Measurements from ENCODE around the gene CALD1.

CALD1 gene

GRCh38 chr7:134829380-134829986 is 50.0 kb downstream of the CALD1 start:
- DNase-seq, result no peak

DNA sequence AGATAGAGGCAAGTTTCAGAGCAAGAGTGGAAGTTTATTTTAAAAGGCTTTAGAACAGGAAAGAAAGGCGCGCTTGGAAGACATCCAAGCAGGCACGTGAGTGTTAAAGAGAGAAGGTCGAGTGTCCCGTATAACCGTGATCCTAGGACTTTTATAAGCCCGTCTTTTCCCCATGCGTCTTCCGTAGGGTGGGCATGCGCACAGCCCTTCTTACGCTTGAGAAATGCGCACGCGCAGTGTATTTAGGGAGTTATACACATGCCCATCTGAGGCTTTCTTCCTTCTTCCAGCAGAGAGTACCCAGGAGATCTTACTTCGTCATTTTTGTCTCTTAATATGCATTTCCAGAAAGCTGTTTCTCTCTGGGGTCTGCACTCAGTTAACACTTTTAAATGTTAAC is 52.4 kb downstream of the CALD1 start:
- no peak for DNase-seq

DNA sequence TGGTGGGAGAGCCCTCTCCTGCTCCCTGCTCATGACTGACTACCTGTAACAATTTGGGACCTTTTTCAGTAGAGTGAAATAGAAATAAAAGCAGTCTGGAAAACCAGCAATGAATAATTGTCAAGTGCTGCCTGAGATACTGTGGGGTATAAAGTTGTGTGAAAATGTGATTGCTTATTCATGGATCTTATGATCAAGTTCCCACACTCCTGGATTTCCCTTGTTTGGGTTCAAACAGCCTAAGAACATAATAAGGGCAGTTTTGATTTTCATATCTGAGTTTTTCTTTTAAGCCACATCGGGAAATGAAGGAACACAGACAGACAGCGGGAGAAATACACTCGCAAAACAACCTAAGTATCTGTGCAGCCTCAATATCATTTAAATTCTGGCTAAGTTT is 52.9 kb downstream of the CALD1 start:
- DNase-seq, result no peak

DNA sequence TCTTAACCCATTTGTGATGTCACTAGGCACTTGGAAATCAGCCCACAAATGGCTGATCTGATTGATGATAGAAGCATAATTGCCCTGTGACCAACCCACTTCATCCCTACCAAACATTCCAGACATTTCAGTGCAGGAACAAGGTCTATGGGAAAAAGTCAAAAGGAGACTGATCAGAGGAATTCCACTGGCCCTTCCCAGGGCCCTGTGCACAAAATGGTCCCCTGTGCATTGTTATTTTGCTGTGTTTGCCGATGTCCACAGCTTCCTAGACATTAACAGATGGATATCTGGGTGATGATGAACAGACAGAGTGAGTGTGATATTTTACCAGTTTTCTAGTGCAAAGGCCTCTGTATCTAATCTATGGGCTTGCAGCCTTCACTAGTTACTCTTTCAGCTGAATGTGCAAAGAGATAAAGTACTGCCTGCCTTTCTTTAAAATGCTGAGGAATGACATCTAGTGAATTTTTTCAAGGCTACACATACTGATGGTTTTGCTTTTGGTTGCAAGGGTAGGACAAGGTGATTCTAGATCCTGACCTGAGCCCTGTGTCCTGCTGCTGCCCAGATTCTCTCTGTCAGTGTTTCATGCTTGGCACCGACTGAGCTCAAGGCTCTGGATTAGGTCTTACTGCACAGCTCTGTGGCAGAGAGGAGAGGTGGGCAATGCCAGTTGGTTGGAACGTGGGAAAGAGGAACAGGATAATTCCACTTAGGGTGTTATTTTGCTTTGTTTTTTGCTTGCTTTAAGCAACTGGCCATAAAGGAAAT is 55.4 kb downstream of the CALD1 start:
- DNase-seq, result no peak

DNA sequence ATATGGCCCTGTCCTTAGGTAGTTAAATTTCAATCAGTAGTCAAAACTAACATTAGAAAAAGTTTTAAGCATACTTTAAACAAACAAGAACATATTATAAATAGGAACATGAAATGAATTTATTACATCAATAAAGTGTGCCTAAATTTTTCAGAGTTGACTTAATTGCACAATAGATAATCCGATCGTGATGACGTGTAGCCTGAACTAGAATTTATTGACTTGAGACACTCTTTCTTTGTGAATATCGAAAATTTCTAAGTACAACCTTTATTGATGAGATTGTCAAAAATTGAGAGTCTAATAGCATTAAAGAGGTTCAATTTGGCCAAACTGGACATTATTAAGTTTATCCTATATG is 56.0 kb downstream of the CALD1 start:
- DNase-seq, result no peak

- DNase-seq, result no peak
Observed at GRCh38 chr7:134836447-134836846, 57.0 kb downstream of the CALD1 start.

- DNase-seq, result no peak
Observed at GRCh38 chr7:134839298-134839697, 59.9 kb downstream of the CALD1 start.

GRCh38 chr7:134842062-134842461 is 62.6 kb downstream of the CALD1 start:
- DNase-seq, result no peak

DNA sequence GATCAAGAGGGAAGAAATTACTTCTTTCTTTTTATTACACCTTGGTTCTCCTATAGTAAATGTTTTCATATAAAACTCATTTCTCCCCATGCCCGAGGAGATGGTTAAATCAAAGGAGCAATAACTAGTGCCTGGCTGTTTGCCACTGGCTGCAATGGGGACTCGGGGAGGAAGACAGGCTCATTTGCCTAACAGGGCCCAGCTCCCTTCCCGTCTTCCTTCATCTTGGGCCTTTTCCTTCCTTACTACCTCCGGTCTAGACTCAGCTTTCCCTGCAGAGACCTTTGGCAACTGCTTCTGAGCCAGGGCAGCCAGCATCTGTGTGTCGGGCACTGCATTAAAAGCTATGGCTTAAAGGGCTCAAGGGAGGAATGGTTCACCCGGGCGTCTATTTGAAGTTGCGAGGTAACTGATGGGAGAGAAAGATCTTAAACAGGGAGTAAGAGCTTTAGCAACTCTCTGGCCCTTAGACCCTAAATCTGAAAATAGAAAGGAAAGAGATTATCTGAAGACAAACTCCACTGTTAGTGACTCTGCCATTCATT is 63.5 kb downstream of the CALD1 start:
- DNase-seq, result no peak

DNA sequence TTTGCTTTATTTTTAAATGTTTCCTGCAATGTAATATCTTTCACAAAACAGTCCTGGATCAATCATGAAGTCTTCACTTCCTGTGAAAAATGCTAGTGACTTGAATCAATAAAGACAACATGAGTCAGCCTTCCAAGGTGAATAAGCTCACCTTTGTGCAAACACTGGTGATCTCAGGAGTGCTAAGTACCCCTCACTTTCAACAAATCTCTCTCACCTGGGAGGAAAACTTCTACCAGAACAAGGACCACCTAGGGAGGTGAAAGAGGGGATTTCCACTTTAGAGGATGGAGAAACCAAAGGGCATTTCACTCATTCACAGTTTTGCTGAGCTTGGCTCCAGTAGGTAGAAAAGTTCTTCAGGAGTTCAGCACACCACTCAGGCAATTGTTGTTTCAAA is 64.8 kb downstream of the CALD1 start:
- DNase-seq, result no peak

- no peak for DNase-seq
Observed at GRCh38 chr7:134845461-134845860, 66.0 kb downstream of the CALD1 start.

- no peak for DNase-seq
Observed at GRCh38 chr7:134847851-134848588, 68.6 kb downstream of the CALD1 start.

GRCh38 chr7:134850066-134850465 is 70.6 kb downstream of the CALD1 start:
- DNase-seq, result no peak

DNA sequence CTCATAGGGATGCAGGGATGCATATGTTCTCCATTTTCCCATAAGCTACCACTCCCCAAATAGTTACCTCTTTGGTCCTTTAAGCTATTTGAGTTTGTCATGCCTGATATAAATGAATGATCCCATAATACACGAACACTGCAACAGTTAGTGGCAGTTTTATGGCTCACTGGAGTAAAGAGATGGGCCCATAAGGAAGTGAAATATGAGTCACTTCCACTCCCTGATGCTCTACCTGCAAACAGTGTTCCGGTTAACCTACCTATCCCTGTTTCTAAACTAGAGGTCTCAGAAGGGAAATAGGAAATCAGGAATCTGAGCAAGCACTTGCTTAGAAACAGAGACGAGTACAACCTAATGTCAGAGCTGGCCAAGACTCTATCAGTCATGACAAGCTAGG is 71.7 kb downstream of the CALD1 start:
- no peak for DNase-seq

- no peak for DNase-seq
Observed at GRCh38 chr7:134852625-134853024, 73.2 kb downstream of the CALD1 start.

GRCh38 chr7:134854816-134855215 is 75.4 kb downstream of the CALD1 start:
- no peak for DNase-seq

DNA sequence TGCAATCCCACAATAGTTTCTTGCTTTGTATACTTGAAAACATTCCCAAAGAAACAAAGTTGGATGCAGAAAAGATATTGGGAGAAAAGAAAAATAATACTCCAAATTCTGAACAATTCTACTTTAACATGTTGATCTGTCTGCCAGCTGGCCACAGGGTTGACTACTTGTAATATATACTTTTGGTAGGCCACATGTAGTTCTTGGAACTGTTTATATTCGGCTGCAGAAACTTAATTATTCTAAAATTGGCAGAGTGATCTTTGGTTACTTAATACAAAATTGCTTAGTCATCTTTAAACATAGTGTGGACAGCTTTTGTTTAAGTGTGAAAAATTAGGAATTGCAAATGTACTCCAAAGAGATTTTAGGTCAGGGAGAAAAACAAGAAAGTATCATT is 76.0 kb downstream of the CALD1 start:
- DNase-seq, result no peak

GRCh38 chr7:134856091-134856490 is 76.7 kb downstream of the CALD1 start:
- no peak for DNase-seq

DNA sequence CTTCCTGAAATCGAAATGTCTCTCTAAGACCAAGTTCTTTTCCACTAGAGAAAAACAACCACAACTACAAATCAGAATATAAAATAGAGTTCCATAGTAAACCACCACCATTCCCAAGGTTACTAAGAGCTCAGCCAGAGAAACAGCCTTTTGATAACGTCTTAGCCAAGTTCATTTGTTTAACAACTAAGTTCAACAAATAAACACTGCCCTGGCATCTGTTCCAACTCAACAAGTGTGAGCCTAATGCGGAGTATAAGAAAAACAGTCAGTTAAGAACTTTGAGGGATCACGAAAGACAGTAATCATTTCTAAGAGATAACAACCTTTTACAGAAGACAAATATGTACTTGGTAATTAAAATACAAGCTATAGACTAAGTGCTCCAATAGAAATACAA is 77.3 kb downstream of the CALD1 start:
- no peak for DNase-seq

DNA sequence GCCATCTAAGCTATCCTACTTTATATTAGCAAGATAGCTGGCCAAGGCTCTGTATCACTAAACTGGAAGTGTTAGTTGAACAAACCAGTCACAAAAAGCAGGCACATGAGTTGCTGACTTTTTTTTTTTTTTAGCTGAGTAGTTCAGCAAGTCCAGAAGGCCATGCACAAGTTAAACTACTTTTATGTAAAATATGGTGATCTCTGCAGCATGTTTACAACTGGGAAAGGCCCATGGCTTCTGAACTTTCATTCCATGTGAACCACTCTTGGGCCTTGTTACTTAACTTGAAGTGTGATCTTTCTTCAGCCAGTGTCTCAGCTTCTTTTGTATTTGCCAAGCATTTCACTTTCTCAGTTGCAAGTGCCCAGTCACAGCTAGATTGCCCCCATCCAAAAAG is 78.5 kb downstream of the CALD1 start:
- no peak for DNase-seq

GRCh38 chr7:134859783-134860182 is 80.3 kb downstream of the CALD1 start:
- no peak for DNase-seq

- no peak for DNase-seq
Observed at GRCh38 chr7:134865001-134865845, 85.8 kb downstream of the CALD1 start.

DNA sequence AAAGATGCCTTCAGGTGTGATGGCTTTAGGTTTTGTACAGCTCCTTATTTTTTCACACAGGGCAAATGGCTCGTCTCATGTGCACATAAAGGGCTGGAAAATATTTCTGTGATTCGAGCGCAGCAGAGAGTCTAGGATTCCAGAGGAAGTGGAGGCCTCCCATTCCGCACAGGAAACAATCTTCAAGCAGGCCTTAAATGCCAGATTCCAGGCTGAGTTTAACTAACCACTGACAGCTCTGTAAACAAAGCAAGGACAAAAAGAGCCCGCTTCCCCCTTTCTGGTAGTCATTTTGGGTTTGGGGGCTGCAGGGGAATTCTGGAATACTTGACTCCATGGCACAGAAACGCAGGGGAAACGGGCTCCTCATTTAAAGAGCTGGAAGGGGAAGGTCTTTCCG is 87.2 kb downstream of the CALD1 start:
- DNase-seq, result no peak
